ENCODE measurements around the gene CX3CL1. TPM values are rescaled to one million over a fixed set of nuclear protein-coding genes. Genes with fewer than 3 reads are reported as not detected.
"Not testable (repeated sequence)": the region's sequence is repeated elsewhere in the genome, so short reads cannot be mapped to it uniquely, and the experiment has no call there.

CX3CL1 gene
- total and polyA plus RNA-seq, 2 donors (not counting 1 experiment from before 2014, with no cell fraction given) = not detected

GRCh38 chr16:57396786-57397185, 24.5 kb downstream of the CX3CL1 start:
- Mint-ChIP-seq H3K4me3 (no peak overlapping the region), H3K27me3 (no peaks in the 10 kb centered on the region), H3K4me1 (peaks cover 21% of the 10 kb centered on the region), H3K9me3 (ENCODE audit: insufficient read depth) (no peaks in the 10 kb centered on the region), H3K27ac (no peak overlapping the region)
- no peak for ATAC-seq (ENCODE audit: low read depth)
- intact Hi-C loops (cut with micrococcal nuclease) = no loop called here
- ChIA-PET CTCF (interaction anchor here (6.9 kb wide), 1 partner anchor 22 kb away, joined by 31 read pairs; no protein-coding TSS in a partner anchor), POLR2A (no interaction called here)
- Histone ChIP-seq H3K79me2 (ENCODE audit: control insufficient read depth, insufficient read depth, low read length) (no peaks in the 10 kb centered on the region), H3K4me3 (ENCODE audit: control extremely low read depth in 1 of 5, extremely low read depth in 1 of 5, insufficient read depth in 1 of 5, low read depth in 2 of 5, low read length in 4 of 5) (no peak overlapping the region), H3K4me2 (replicated peaks; ENCODE audit: low read depth, low read length, poor library complexity, severe bottlenecking) (no peak overlapping the region), H3K9ac (ENCODE audit: low read length) (no peak overlapping the region), H3K27ac (ENCODE audit: low read length in 2 of 2) (no peak overlapping the region), H3K36me3 (replicated peaks in 1 of 2; ENCODE audit: control extremely low read depth in 1 of 2, control insufficient read depth in 1 of 2, extremely low read depth in 1 of 2, insufficient read depth in 2 of 2, low read length in 1 of 2) (no peaks in the 10 kb centered on the region), H3K4me1 (ENCODE audit: control insufficient read depth in 2 of 2, insufficient read depth in 2 of 2, low read length in 2 of 2) (peaks cover 12 to 14% of the 10 kb centered on the region in 2 donors), H2AFZ (ENCODE audit: insufficient read depth, low read depth, low read length, poor library complexity, severe bottlenecking) (no peak overlapping the region), H3K27me3 (replicated peaks in 1 of 4; ENCODE audit: control extremely low read depth in 1 of 4, control insufficient read depth in 3 of 4, insufficient read depth in 4 of 4, low read length in 3 of 4) (no peaks in the 10 kb centered on the region), H3K9me3 (ENCODE audit: control extremely low read depth in 1 of 3, control insufficient read depth in 2 of 3, insufficient read depth in 1 of 3, low read length in 2 of 3) (peaks cover 0 to 10% (median 0%) of the 10 kb centered on the region in 3 donors), H4K20me1 (ENCODE audit: control insufficient read depth, insufficient read depth, low read length, poor library complexity, severe bottlenecking) (no peaks in the 10 kb centered on the region)
- no peak for DNase-seq
- 100% methylated on average over 3 of the region's 4 CpGs for WGBS (ENCODE audit: insufficient coverage)
- no peak for TF ChIP-seq CTCF (IDR thresholded peaks at IDR 0.05)
- TF ChIP-seq EZH2 (IDR thresholded peaks at IDR 0.05; ENCODE audit: borderline replicate concordance, insufficient read depth, low read depth, low read length, poor library complexity, severe bottlenecking) = no peak

- ATAC-seq (ENCODE audit: low read depth); H3K27me3 ChIP-seq (replicated peaks in 1 of 4; ENCODE audit: control extremely low read depth in 1 of 4, control insufficient read depth in 3 of 4, insufficient read depth in 4 of 4, low read length in 3 of 4); H4K20me1 ChIP-seq (ENCODE audit: control insufficient read depth, insufficient read depth, low read length, poor library complexity, severe bottlenecking); H2AFZ ChIP-seq (ENCODE audit: insufficient read depth, low read depth, low read length, poor library complexity, severe bottlenecking); H3K27ac ChIP-seq (ENCODE audit: low read length in 2 of 2); H3K9me3 ChIP-seq (ENCODE audit: control extremely low read depth in 1 of 3, control insufficient read depth in 2 of 3, insufficient read depth in 1 of 3, low read length in 2 of 3); POLR2A ChIA-PET; H3K79me2 ChIP-seq (ENCODE audit: control insufficient read depth, insufficient read depth, low read length); H3K27ac Mint-ChIP-seq; H3K27me3 Mint-ChIP-seq; H3K36me3 ChIP-seq (replicated peaks in 1 of 2; ENCODE audit: control extremely low read depth in 1 of 2, control insufficient read depth in 1 of 2, extremely low read depth in 1 of 2, insufficient read depth in 2 of 2, low read length in 1 of 2); H3K4me3 Mint-ChIP-seq; DNase-seq; H3K4me3 ChIP-seq (ENCODE audit: control extremely low read depth in 1 of 5, extremely low read depth in 1 of 5, insufficient read depth in 1 of 5, low read depth in 2 of 5, low read length in 4 of 5); H3K9ac ChIP-seq (ENCODE audit: low read length); intact Hi-C loops (cut with micrococcal nuclease); H3K4me2 ChIP-seq (replicated peaks; ENCODE audit: low read depth, low read length, poor library complexity, severe bottlenecking); H3K9me3 Mint-ChIP-seq (ENCODE audit: insufficient read depth): not testable (repeated sequence)
- peaks cover 12 to 14% of the 10 kb centered on the region in 2 donors for H3K4me1 ChIP-seq (ENCODE audit: control insufficient read depth in 2 of 2, insufficient read depth in 2 of 2, low read length in 2 of 2)
- CTCF ChIA-PET = interaction anchor here (6.9 kb wide), 1 partner anchor 21 kb away, joined by 31 read pairs; no protein-coding TSS in a partner anchor
- no CpG with 5 or more reads among the region's 4 CpGs for WGBS (ENCODE audit: insufficient coverage)
- H3K4me1 Mint-ChIP-seq = peaks cover 21% of the 10 kb centered on the region
These were observed 25.2 kb downstream of the CX3CL1 start for GRCh38 chr16:57397493-57397892.

Measured in B cell (primary cell).